CD14-positive monocyte (primary cell): ENCODE data around the gene COL4A2. TPM values are rescaled to one million over a fixed set of nuclear protein-coding genes. Genes with fewer than 3 reads are reported as not detected.

Experiments
- DNase-seq, 3 donors: peaks; one replicate each; pipeline ENCODE4 v3.0.0-alpha.2; 2011 to 2022
- H2AFZ ChIP-seq: 2 replicates; pipeline ENCODE4 v1.6.0; 2012; ENCODE audit warnings: mild to moderate bottlenecking, low read depth, low read length, inconsistent platforms; ENCODE audit not compliant: insufficient read depth, poor library complexity, severe bottlenecking
- H3K27ac ChIP-seq, 2 donors: 1 replicate in 1 of 2; 2 replicates in 1 of 2; pipeline ENCODE4 v1.5.1; 2012 to 2013; ENCODE audit warnings: low read length in 2 of 2, control low read depth in 1 of 2, inconsistent platforms in 1 of 2, low read depth in 1 of 2, mild to moderate bottlenecking in 1 of 2
- H3K27me3 ChIP-seq, 2 donors: one replicate each; pipeline versions ENCODE4 v1.6.0 to v1.6.1; 2011 to 2013; ENCODE audit warnings: low read length in 2 of 2; ENCODE audit not compliant: control insufficient read depth in 2 of 2, insufficient read depth in 2 of 2
- H3K36me3 ChIP-seq, 2 donors: replicated peaks in 1 of 2; 1 replicate in 1 of 2; 2 replicates in 1 of 2; pipeline versions ENCODE4 v1.5.1 to v1.6.1; 2012 to 2013; ENCODE audit warnings: low read length in 2 of 2, control low read depth in 1 of 2, inconsistent platforms in 1 of 2, mild to moderate bottlenecking in 1 of 2; ENCODE audit not compliant: insufficient read depth in 2 of 2, control insufficient read depth in 1 of 2
- H3K4me1 ChIP-seq, 2 donors: 1 replicate in 1 of 2; 2 replicates in 1 of 2; pipeline versions ENCODE4 v1.5.1 to v1.6.1; 2012 to 2013; ENCODE audit warnings: low read length in 2 of 2, control low read depth in 1 of 2, inconsistent platforms in 1 of 2, mild to moderate bottlenecking in 1 of 2, moderate library complexity in 1 of 2; ENCODE audit not compliant: insufficient read depth in 2 of 2, control insufficient read depth in 1 of 2
- H3K4me2 ChIP-seq: replicated peaks from 2 replicates; pipeline ENCODE3; 2012; ENCODE audit warnings: low read length, moderate library complexity, mild to moderate bottlenecking; ENCODE audit not compliant: poor library complexity, severe bottlenecking; ENCODE audit errors: extremely low read depth
- H3K4me3 ChIP-seq, 3 experiments: fragments of 200-600 bp in 1 of 3; sonication (generic) in 1 of 3; replicated peaks in 1 of 3; 1 replicate in 2 of 3; 2 replicates in 1 of 3; pipeline ENCODE4 v1.5.1; 2011 to 2013; ENCODE audit warnings: low read length in 3 of 3, mild to moderate bottlenecking in 3 of 3, control low read depth in 2 of 3, low read depth in 2 of 3, inconsistent platforms in 1 of 3, moderate library complexity in 1 of 3
- H3K79me2 ChIP-seq: 2 replicates; pipeline ENCODE4 v1.6.0; 2012; ENCODE audit warnings: mild to moderate bottlenecking, control low read depth, inconsistent platforms, low read length, moderate library complexity; ENCODE audit not compliant: insufficient read depth
- H3K9ac ChIP-seq: 2 replicates; pipeline ENCODE4 v1.6.0; 2017; ENCODE audit warnings: low read length, mild to moderate bottlenecking; ENCODE audit not compliant: insufficient read depth, poor library complexity, severe bottlenecking
- H3K9me3 ChIP-seq, 2 donors: replicated peaks in 1 of 2; 1 replicate in 1 of 2; 2 replicates in 1 of 2; pipeline versions ENCODE4 v1.5.1 to v1.6.1; 2012 to 2013; ENCODE audit warnings: low read length in 2 of 2, control low read depth in 1 of 2; ENCODE audit not compliant: control insufficient read depth in 1 of 2, insufficient read depth in 1 of 2
- H4K20me1 ChIP-seq: 2 replicates; pipeline ENCODE4 v1.6.0; 2012; ENCODE audit warnings: mild to moderate bottlenecking, low read length, control low read depth, moderate library complexity; ENCODE audit not compliant: insufficient read depth
- H3K27ac Mint-ChIP-seq, 7 donors: one replicate each; pipeline ENCODE4 v1.8.0; 2020; ENCODE audit warnings: mild to moderate bottlenecking in 7 of 7, mixed read lengths in 7 of 7, moderate library complexity in 6 of 7, inconsistent platforms in 2 of 7
- H3K27me3 Mint-ChIP-seq, 3 donors: one replicate each; pipeline ENCODE4 v1.8.0; 2021 to 2022; ENCODE audit warnings: low read depth in 3 of 3, mild to moderate bottlenecking in 3 of 3, mixed read lengths in 3 of 3, moderate library complexity in 3 of 3, inconsistent platforms in 1 of 3
- H3K36me3 Mint-ChIP-seq, 2 donors: one replicate each; pipeline ENCODE4 v1.8.0; 2020; ENCODE audit warnings: mixed read lengths in 2 of 2, inconsistent platforms in 1 of 2, mild to moderate bottlenecking in 1 of 2
- H3K4me1 Mint-ChIP-seq: one replicate; pipeline ENCODE4 v1.8.0; 2020; ENCODE audit warnings: mild to moderate bottlenecking, mixed read lengths
- H3K4me3 Mint-ChIP-seq, 2 donors: one replicate each; pipeline ENCODE4 v1.8.0; 2020; ENCODE audit warnings: mild to moderate bottlenecking in 2 of 2, mixed read lengths in 2 of 2, moderate library complexity in 1 of 2
- H3K9me3 Mint-ChIP-seq, 7 donors: one replicate each; pipeline ENCODE4 v1.8.0; 2020 to 2022; ENCODE audit warnings: mixed read lengths in 7 of 7, mild to moderate bottlenecking in 6 of 7, moderate library complexity in 6 of 7, inconsistent platforms in 2 of 7
- WGBS: methylation state at CpG from one replicate; pipeline ENCODE4 v1.1.5; 2013; ENCODE audit warnings: missing lambda C conversion rate; ENCODE audit not compliant: insufficient coverage; 5-methylcytosine and 5-hydroxymethylcytosine counted together
- intact Hi-C, 2 donors: fragments of 100-400 bp; cut with micrococcal nuclease; formaldehyde crosslinking; loops; one replicate each; pipeline versions ENCODE4 v1.15.0 to v1.15.1; 2023
- polyA plus RNA-seq, 3 donors: library from polyadenylated mRNA; depleted of rRNA in 1 of 3; unstranded in 2 of 3; stranded (reverse) in 1 of 3; fragments of 300-500 nt in 2 of 3; fragments of >200 nt in 1 of 3; fragmentation: Illumina TruSeq in 2 of 3; gene quantifications; 1 replicate in 2 of 3; 2 replicates in 1 of 3; pipeline ENCODE4 v1.2.3, GENCODE V29; 2012 to 2021
- TF ChIP-seq, protein P1 (sequence below): fragments of 200-600 bp; IDR thresholded peaks from one replicate; pipeline ENCODE4 v1.8.0; 2022; ENCODE audit warnings: antibody characterized with exemption, mild to moderate bottlenecking

Gene COL4A2
- polyA plus RNA-seq, 3 donors, result not detected

DNA sequence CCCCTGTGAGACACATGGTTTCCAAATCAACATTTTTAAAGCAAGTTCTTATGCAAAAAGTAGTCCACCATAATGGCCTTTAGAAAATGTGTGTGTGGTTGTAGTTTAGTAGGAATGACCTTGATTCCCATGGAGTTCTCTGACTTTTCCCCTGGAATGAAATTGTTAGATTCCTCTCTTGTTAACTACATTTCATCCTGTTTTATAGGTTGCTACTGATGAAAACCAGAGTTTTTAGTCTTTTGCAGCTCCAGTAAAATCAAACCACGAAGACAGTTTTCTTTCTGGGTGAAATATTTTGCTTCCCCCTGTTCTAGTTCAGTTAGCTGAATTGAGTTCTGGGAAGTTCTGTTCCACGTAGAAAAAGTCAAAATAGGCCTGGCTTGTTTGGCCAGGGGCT lies 146.7 kb downstream of the COL4A2 start:
- no peak overlapping the region for H3K27ac Mint-ChIP-seq
- DNase-seq, result no peak
- no peak overlapping the region for H3K4me2 ChIP-seq
- no peak overlapping the region for H3K4me3 Mint-ChIP-seq
- H3K27me3 ChIP-seq, result no peaks in the 10 kb centered on the region
- no peaks in the 10 kb centered on the region for H4K20me1 ChIP-seq
- TF ChIP-seq, protein P1, sequence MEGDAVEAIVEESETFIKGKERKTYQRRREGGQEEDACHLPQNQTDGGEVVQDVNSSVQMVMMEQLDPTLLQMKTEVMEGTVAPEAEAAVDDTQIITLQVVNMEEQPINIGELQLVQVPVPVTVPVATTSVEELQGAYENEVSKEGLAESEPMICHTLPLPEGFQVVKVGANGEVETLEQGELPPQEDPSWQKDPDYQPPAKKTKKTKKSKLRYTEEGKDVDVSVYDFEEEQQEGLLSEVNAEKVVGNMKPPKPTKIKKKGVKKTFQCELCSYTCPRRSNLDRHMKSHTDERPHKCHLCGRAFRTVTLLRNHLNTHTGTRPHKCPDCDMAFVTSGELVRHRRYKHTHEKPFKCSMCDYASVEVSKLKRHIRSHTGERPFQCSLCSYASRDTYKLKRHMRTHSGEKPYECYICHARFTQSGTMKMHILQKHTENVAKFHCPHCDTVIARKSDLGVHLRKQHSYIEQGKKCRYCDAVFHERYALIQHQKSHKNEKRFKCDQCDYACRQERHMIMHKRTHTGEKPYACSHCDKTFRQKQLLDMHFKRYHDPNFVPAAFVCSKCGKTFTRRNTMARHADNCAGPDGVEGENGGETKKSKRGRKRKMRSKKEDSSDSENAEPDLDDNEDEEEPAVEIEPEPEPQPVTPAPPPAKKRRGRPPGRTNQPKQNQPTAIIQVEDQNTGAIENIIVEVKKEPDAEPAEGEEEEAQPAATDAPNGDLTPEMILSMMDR, result no peak
- peaks cover 6 to 7% of the 10 kb centered on the region in 2 donors for H3K4me1 ChIP-seq
- H3K27me3 Mint-ChIP-seq, result peaks cover 9 to 14% (median 10%) of the 10 kb centered on the region in 3 donors
- no peaks in the 10 kb centered on the region for H3K36me3 Mint-ChIP-seq
- H3K27ac ChIP-seq, result no peak overlapping the region
- no peaks in the 10 kb centered on the region for H3K9me3 Mint-ChIP-seq
- 33% methylated on average over 1 of the region's 2 CpGs for WGBS
- intact Hi-C loops, result loop anchor here in 1 of 2 donors (10.0 kb wide), 1 partner anchor 361 kb away; no protein-coding TSS in a partner anchor
- H3K4me3 ChIP-seq, result no peak overlapping the region
- H3K4me1 Mint-ChIP-seq, result peaks cover 7% of the 10 kb centered on the region
- H2AFZ ChIP-seq, result no peak overlapping the region
- H3K9ac ChIP-seq, result no peak overlapping the region
- no peaks in the 10 kb centered on the region for H3K36me3 ChIP-seq
- no peaks in the 10 kb centered on the region for H3K9me3 ChIP-seq
- H3K79me2 ChIP-seq, result no peaks in the 10 kb centered on the region

DNA sequence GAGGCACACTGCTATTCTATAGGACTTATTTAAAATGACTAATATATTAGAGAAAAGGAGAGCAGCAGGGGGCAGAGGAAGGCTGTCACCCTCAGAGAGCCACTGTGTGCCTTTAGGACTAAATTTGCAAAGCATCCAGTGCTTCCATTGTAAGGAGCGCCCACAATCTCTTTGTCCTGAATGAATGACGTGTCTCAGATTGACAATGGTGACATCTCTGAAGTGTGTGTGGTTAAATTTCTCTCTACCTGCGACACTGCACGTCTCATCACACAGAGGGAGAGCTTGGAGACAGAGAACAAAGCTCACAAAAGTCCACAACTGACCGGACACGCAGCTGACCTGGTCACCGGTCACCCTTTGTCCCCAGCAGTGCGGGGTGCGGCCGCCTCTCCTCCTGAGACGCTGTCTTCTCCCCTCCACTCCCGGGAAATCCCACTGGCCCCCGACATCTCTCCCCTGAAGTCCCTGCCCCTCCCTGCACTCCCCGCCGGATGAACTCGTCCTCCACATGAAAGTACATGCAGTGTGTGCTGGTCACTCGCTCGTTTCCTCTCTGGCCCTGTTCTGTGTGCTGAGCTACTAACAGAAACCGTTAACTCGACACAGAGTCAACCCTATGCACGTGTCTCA lies 147.3 kb downstream of the COL4A2 start:
- intact Hi-C loops, result loop anchor here in 1 of 2 donors (10.0 kb wide), 1 partner anchor 360 kb away; no protein-coding TSS in a partner anchor
- no peaks in the 10 kb centered on the region for H3K27me3 ChIP-seq
- no peak overlapping the region for H3K4me2 ChIP-seq
- Mint-ChIP-seq H3K27ac (no peak overlapping the region), H3K4me3 (no peak overlapping the region), H3K9me3 (no peaks in the 10 kb centered on the region), H3K27me3 (peaks cover 9 to 14% (median 10%) of the 10 kb centered on the region in 3 donors), H3K4me1 (peaks cover 7% of the 10 kb centered on the region), H3K36me3 (no peaks in the 10 kb centered on the region)
- no peak overlapping the region for H2AFZ ChIP-seq
- no peak overlapping the region for H3K27ac ChIP-seq
- no peak overlapping the region for H3K9ac ChIP-seq
- H3K36me3 ChIP-seq, result no peaks in the 10 kb centered on the region
- no peak for DNase-seq
- H3K9me3 ChIP-seq, result no peaks in the 10 kb centered on the region
- H3K79me2 ChIP-seq, result no peaks in the 10 kb centered on the region
- WGBS, result 91% methylated on average over 18 of the region's 21 CpGs
- no peak overlapping the region for H3K4me3 ChIP-seq
- TF ChIP-seq, protein P1, result no peak
- H4K20me1 ChIP-seq, result no peaks in the 10 kb centered on the region
- peaks cover 6 to 7% of the 10 kb centered on the region in 2 donors for H3K4me1 ChIP-seq
